ENCODE measurements around the gene NLRP6.
"Not testable (repeated sequence)": the region's sequence is repeated elsewhere in the genome, so short reads cannot be mapped to it uniquely, and the experiment has no call there.

The NLRP6 gene

GRCh38 chr11:319888-320273 lies 41.7 kb downstream of the NLRP6 start:
- not testable (repeated sequence) for DNase-seq (ENCODE audit: low spot score)

GRCh38 chr11:324156-324555 lies 45.9 kb downstream of the NLRP6 start:
- no peak for DNase-seq (ENCODE audit: low spot score)

- not testable (repeated sequence) for DNase-seq (ENCODE audit: low spot score)
Observed at GRCh38 chr11:324593-325517, 46.6 kb downstream of the NLRP6 start.

GRCh38 chr11:325796-326591 lies 47.8 kb downstream of the NLRP6 start:
- DNase-seq (ENCODE audit: low spot score) = no peak

GRCh38 chr11:326592-326841 lies 48.3 kb downstream of the NLRP6 start:
- DNase-seq (ENCODE audit: low spot score) = no peak

- no peak for DNase-seq (ENCODE audit: low spot score)
Observed at GRCh38 chr11:326842-327580, 48.8 kb downstream of the NLRP6 start.

GRCh38 chr11:327581-327923 lies 49.3 kb downstream of the NLRP6 start:
- DNase-seq (ENCODE audit: low spot score) = no peak

- DNase-seq (ENCODE audit: low spot score) = no peak
Observed at GRCh38 chr11:328012-328411, 49.8 kb downstream of the NLRP6 start.

- not testable (repeated sequence) for DNase-seq (ENCODE audit: low spot score)
Observed at GRCh38 chr11:328516-329100, 50.4 kb downstream of the NLRP6 start.

- no peak for DNase-seq (ENCODE audit: low spot score)
Observed at GRCh38 chr11:329886-330253, 51.7 kb downstream of the NLRP6 start.

GRCh38 chr11:330307-330693 lies 52.1 kb downstream of the NLRP6 start:
- DNase-seq (ENCODE audit: low spot score) = no peak

- no peak for DNase-seq (ENCODE audit: low spot score)
Observed at GRCh38 chr11:330694-331357, 52.6 kb downstream of the NLRP6 start.

- DNase-seq (ENCODE audit: low spot score) = no peak
Observed at GRCh38 chr11:331358-332060, 53.3 kb downstream of the NLRP6 start.

GRCh38 chr11:332651-333480 lies 54.7 kb downstream of the NLRP6 start:
- DNase-seq (ENCODE audit: low spot score) = no peak

GRCh38 chr11:333616-334263 lies 55.5 kb downstream of the NLRP6 start:
- DNase-seq (ENCODE audit: low spot score) = not testable (repeated sequence)

GRCh38 chr11:334264-334994 lies 56.2 kb downstream of the NLRP6 start:
- no peak for DNase-seq (ENCODE audit: low spot score)

Data from SK-N-DZ (cell line).